Sigmoid colon (tissue), 4 donors: ENCODE measurements around the gene IRF6.

Experiments
- EP300 ChIP-seq, 4 donors: sonication (generic); formaldehyde crosslinking; IDR thresholded peaks; one replicate each; pipeline ENCODE4 v1.6.1; 2017; ENCODE audit warnings: antibody characterized with exemption in 4 of 4
- POLR2A ChIP-seq, 2 donors: fragments of 450-650 bp; IDR thresholded peaks; one replicate each; pipeline ENCODE4 v1.6.1; 2016; ENCODE audit warnings: antibody characterized with exemption in 2 of 2, mild to moderate bottlenecking in 2 of 2, moderate library complexity in 2 of 2
- POLR2AphosphoS5 ChIP-seq, 4 donors: sonication (generic); formaldehyde crosslinking; IDR thresholded peaks; one replicate each; pipeline ENCODE4 v1.6.1; 2017; ENCODE audit warnings: antibody characterized with exemption in 4 of 4
- TF ChIP-seq, protein P1 (sequence below), 4 experiments: fragments of 450-650 bp in 3 of 4; fragments of 200-600 bp in 1 of 4; IDR thresholded peaks; one replicate each; pipeline ENCODE4 v1.5.1; 2016 to 2019; ENCODE audit warnings: antibody characterized with exemption in 4 of 4, mild to moderate bottlenecking in 3 of 4, moderate library complexity in 2 of 4

DNA sequence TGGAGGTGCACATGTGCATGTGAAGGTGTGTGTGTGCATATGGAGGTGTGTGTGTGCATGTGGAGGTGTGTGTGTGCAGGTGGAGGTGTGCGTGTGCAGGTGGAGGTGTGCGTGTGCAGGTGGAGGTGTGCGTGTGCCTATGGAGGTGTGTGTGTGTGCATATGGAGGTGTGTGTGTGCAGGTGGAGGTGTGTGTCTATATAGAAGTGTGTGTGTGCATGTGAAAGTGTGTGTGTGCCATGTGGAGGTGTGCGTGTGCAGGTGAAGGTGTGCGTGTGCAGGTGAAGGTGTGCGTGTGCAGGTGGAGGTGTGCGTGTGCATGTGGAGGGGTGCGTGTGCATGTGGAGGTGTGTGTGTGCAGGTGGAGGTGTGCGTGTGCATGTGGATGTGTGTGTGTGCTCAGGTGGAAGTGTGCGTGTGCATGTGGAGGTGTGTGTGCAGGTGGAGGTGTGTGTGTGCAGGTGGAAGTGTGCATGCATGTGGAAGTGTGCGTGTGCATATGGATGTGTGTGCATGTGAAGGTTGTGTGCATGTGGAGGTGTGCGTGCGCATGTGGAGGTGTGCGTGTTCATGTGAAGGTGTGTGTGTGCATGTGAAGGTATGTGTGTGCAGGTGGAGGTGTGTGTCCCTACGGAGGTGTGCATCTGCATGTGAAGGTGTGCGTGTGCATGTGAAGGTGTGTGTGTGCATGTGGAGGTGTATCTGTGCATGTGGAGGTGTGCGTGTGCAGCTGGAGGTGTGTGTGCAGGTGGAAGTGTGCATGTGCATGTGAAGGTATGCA lies 35.1 kb downstream of the IRF6 start:
- TF ChIP-seq, protein P1, sequence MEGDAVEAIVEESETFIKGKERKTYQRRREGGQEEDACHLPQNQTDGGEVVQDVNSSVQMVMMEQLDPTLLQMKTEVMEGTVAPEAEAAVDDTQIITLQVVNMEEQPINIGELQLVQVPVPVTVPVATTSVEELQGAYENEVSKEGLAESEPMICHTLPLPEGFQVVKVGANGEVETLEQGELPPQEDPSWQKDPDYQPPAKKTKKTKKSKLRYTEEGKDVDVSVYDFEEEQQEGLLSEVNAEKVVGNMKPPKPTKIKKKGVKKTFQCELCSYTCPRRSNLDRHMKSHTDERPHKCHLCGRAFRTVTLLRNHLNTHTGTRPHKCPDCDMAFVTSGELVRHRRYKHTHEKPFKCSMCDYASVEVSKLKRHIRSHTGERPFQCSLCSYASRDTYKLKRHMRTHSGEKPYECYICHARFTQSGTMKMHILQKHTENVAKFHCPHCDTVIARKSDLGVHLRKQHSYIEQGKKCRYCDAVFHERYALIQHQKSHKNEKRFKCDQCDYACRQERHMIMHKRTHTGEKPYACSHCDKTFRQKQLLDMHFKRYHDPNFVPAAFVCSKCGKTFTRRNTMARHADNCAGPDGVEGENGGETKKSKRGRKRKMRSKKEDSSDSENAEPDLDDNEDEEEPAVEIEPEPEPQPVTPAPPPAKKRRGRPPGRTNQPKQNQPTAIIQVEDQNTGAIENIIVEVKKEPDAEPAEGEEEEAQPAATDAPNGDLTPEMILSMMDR (IDR thresholded peaks at IDR 0.05), result no peak
- TF ChIP-seq POLR2A (IDR thresholded peaks at IDR 0.05), result no peak
- TF ChIP-seq EP300 (IDR thresholded peaks at IDR 0.05), result no peak
- TF ChIP-seq POLR2AphosphoS5 (IDR thresholded peaks at IDR 0.05), result no peak
